Activated gamma-delta T cell treated with anti-CD3 and anti-CD28 coated beads, Interleukin-2, amount 50 U/mL, for 16 hours (primary cell): ENCODE results near the gene KRTAP4-12.
"Not testable (repeated sequence)": the region's sequence is repeated elsewhere in the genome, so short reads cannot be mapped to it uniquely, and the experiment has no call there.

Experiments
- DNase-seq: peaks from one replicate; pipeline ENCODE4 v3.0.0-alpha.2; 2020; ENCODE audit warnings: low read depth

The KRTAP4-12 gene

GRCh38 chr17:41125064-41125463, 1.1 kb upstream of the KRTAP4-12 start:
- DNase-seq: no peak

GRCh38 chr17:41123292-41123990, 541 bp downstream of the KRTAP4-12 start:
- DNase-seq: not testable (repeated sequence)

- no peak for DNase-seq
These were observed 2.2 kb downstream of the KRTAP4-12 start for GRCh38 chr17:41121742-41122141.

GRCh38 chr17:41119696-41120690, 4.0 kb downstream of the KRTAP4-12 start:
- not testable (repeated sequence) for DNase-seq

- DNase-seq: no peak
These were observed 5.3 kb downstream of the KRTAP4-12 start for GRCh38 chr17:41118721-41119120.

- DNase-seq: not testable (repeated sequence)
These were observed 6.1 kb downstream of the KRTAP4-12 start, which contains the start of gene KRTAP4-11 for GRCh38 chr17:41117846-41118386. TSS of gene KRTAP4-11 (minus strand) at chr17:41118373. CDS start at chr17:41118315, 58 bp downstream.

- DNase-seq: no peak
These were observed 7.7 kb downstream of the KRTAP4-12 start for GRCh38 chr17:41116297-41116696.

GRCh38 chr17:41111151-41111885, 12.7 kb downstream of the KRTAP4-12 start:
- DNase-seq: no peak

GRCh38 chr17:41108728-41109386, 15.1 kb downstream of the KRTAP4-12 start:
- DNase-seq: not testable (repeated sequence)

- DNase-seq: no peak
These were observed 16.0 kb downstream of the KRTAP4-12 start for GRCh38 chr17:41107941-41108450.

- not testable (repeated sequence) for DNase-seq
These were observed 18.6 kb downstream of the KRTAP4-12 start, which contains the start of gene KRTAP4-9 for GRCh38 chr17:41105347-41105746. TSS of gene KRTAP4-9 (plus strand) at chr17:41105389. CDS start at chr17:41105389, 0 bp downstream.

GRCh38 chr17:41104386-41105038, 19.5 kb downstream of the KRTAP4-12 start:
- DNase-seq: not testable (repeated sequence)

GRCh38 chr17:41103896-41104295, 20.1 kb downstream of the KRTAP4-12 start:
- DNase-seq: no peak

- DNase-seq: no peak
These were observed 22.3 kb downstream of the KRTAP4-12 start, which contains the start of gene KRTAP4-16 for GRCh38 chr17:41101586-41102259. TSS of gene KRTAP4-16 (minus strand) at chr17:41102209. CDS start at chr17:41102209, 0 bp downstream.

- DNase-seq: not testable (repeated sequence)
These were observed 24.1 kb downstream of the KRTAP4-12 start for GRCh38 chr17:41099682-41100480.

GRCh38 chr17:41098481-41098880, 25.5 kb downstream of the KRTAP4-12 start:
- DNase-seq: no peak

- DNase-seq: no peak
These were observed 25.9 kb downstream of the KRTAP4-12 start, which contains the start of gene KRTAP4-8 for GRCh38 chr17:41098042-41098441. TSS of gene KRTAP4-8 (minus strand) at chr17:41098142. CDS start at chr17:41098084, 58 bp downstream.

- DNase-seq: no peak
These were observed 27.9 kb downstream of the KRTAP4-12 start for GRCh38 chr17:41096055-41096454.
